GM11168 (cell line): Measurements from ENCODE around the gene CFAP54.
"Not testable (repeated sequence)": the region's sequence is repeated elsewhere in the genome, so short reads cannot be mapped to it uniquely, and the experiment has no call there.

ENCODE experiments used
- in situ Hi-C: fragments of 300-500 bp; cut with MboI; formaldehyde crosslinking; loops from one replicate; pipeline ENCODE4 v1.12.0; 2022; ENCODE audit warnings: low sequenced_read_pairs; ENCODE audit not compliant: unreplicated experiment

The CFAP54 gene

GRCh38 chr12:96604374-96604773, 115.0 kb downstream of the CFAP54 start:
- in situ Hi-C loops = not testable (repeated sequence)

GRCh38 chr12:96605684-96606083, 116.3 kb downstream of the CFAP54 start:
- in situ Hi-C loops = no loop called here

- in situ Hi-C loops = no loop called here
Measured at GRCh38 chr12:96606134-96606533, 116.8 kb downstream of the CFAP54 start.

- in situ Hi-C loops = no loop called here
Measured at GRCh38 chr12:96606644-96607043, 117.3 kb downstream of the CFAP54 start.

- in situ Hi-C loops = no loop called here
Measured at GRCh38 chr12:96617178-96617577, 127.8 kb downstream of the CFAP54 start.

GRCh38 chr12:96623155-96623554, 133.8 kb downstream of the CFAP54 start:
- in situ Hi-C loops = no loop called here

GRCh38 chr12:96623656-96624217, 134.4 kb downstream of the CFAP54 start:
- in situ Hi-C loops = no loop called here

- in situ Hi-C loops = no loop called here
Measured at GRCh38 chr12:96635844-96636243, 146.5 kb downstream of the CFAP54 start.

GRCh38 chr12:96636895-96637294, 147.5 kb downstream of the CFAP54 start:
- in situ Hi-C loops = no loop called here

GRCh38 chr12:96648923-96649322, 159.5 kb downstream of the CFAP54 start:
- in situ Hi-C loops = no loop called here

GRCh38 chr12:96652870-96653269, 163.5 kb downstream of the CFAP54 start:
- in situ Hi-C loops = no loop called here

GRCh38 chr12:96658075-96658474, 168.7 kb downstream of the CFAP54 start:
- in situ Hi-C loops = no loop called here

- in situ Hi-C loops = no loop called here
Measured at GRCh38 chr12:96669786-96670185, 180.4 kb downstream of the CFAP54 start.

- in situ Hi-C loops = no loop called here
Measured at GRCh38 chr12:96670334-96670899, 181.0 kb downstream of the CFAP54 start.

GRCh38 chr12:96675519-96675918, 186.1 kb downstream of the CFAP54 start:
- in situ Hi-C loops = not testable (repeated sequence)

GRCh38 chr12:96677363-96677762, 188.0 kb downstream of the CFAP54 start:
- in situ Hi-C loops = no loop called here

GRCh38 chr12:96687719-96688118, 198.3 kb downstream of the CFAP54 start:
- in situ Hi-C loops = no loop called here

GRCh38 chr12:96698521-96698920, 209.1 kb downstream of the CFAP54 start:
- in situ Hi-C loops = no loop called here

GRCh38 chr12:96698965-96699364, 209.6 kb downstream of the CFAP54 start:
- in situ Hi-C loops = no loop called here

GRCh38 chr12:96701856-96702255, 212.5 kb downstream of the CFAP54 start:
- in situ Hi-C loops = no loop called here

- in situ Hi-C loops = no loop called here
Measured at GRCh38 chr12:96710127-96710745, 220.9 kb downstream of the CFAP54 start.

- in situ Hi-C loops = no loop called here
Measured at GRCh38 chr12:96711364-96711763, 222.0 kb downstream of the CFAP54 start.
